GM12878 (cell line): Measurements from ENCODE around the gene TMEM150A. TPM values are rescaled to one million over a fixed set of nuclear protein-coding genes. Genes with fewer than 3 reads are reported as not detected.

Experiments used
- ATAC-seq: fragments of 200-7000 bp; cut with Tn5 transposase; 3 replicates; pipeline ENCODE4 v1.9.1; 2020; ENCODE audit warnings: mild to moderate bottlenecking, moderate library complexity
- BruUV-seq: library from RNA; stranded (reverse); fragments of 400-500 nt; replicated peaks from 2 replicates; lab custom pipeline; 2021; lab: Mats Ljungman, UMichigan
- CTCF ChIA-PET: fragments of 300-600 bp; sonication (Branson Sonifier 250); formaldehyde crosslinking; extraction: SDS; loops from one replicate; lab custom pipeline; 2021; ENCODE audit warnings: inconsistent platforms; lab: Yijun Ruan, JAX
- POLR2A ChIA-PET: fragments of 350-600 bp; formaldehyde crosslinking; extraction: SDS; loops from one replicate; lab custom pipeline; 2021; ENCODE audit warnings: inconsistent platforms; lab: Charles Lee
- RAD21 ChIA-PET: fragments of 300-600 bp; sonication (Branson Sonifier 250); formaldehyde crosslinking; loops from one replicate; lab custom pipeline; 2023; ENCODE audit warnings: antibody characterized with exemption; ENCODE audit not compliant: unreplicated experiment; lab: Charles Lee
- SMC1A ChIA-PET: fragments of 300-600 bp; sonication (Branson Sonifier 250); formaldehyde crosslinking; loops from one replicate; lab custom pipeline; 2023; ENCODE audit not compliant: unreplicated experiment, uncharacterized antibody; lab: Charles Lee
- DNase-seq: peaks from one replicate; pipeline ENCODE4 v3.0.0-alpha.2; 2011; ENCODE audit warnings: low read depth, low spot score
- FAIRE-seq: peaks from 3 replicates; lab custom pipeline; 2011; peaks lifted over from hg19 to GRCh38; lab: Jason Lieb, UNC
- H2AFZ ChIP-seq: 2 replicates; pipeline ENCODE4 v1.6.0; 2011; ENCODE audit warnings: low read depth, low read length, control low read depth; ENCODE audit not compliant: control insufficient read depth
- H3K27ac ChIP-seq: 2 replicates; pipeline ENCODE4 v1.5.1; 2011; ENCODE audit warnings: control low read depth; ENCODE audit not compliant: control insufficient read depth, insufficient read depth
- H3K27me3 ChIP-seq, 2 experiments: replicated peaks in 1 of 2; 2 replicates each; pipeline versions ENCODE4 v1.6.0 to v1.6.1; 2011; ENCODE audit warnings: low read length in 1 of 2; ENCODE audit not compliant: control insufficient read depth in 2 of 2, insufficient read depth in 2 of 2
- H3K36me3 ChIP-seq, 2 experiments: 2 replicates each; pipeline ENCODE4 v1.5.1; 2011; ENCODE audit warnings: low read length in 1 of 2; ENCODE audit not compliant: control insufficient read depth in 2 of 2, insufficient read depth in 2 of 2
- H3K4me1 ChIP-seq: 2 replicates; pipeline ENCODE4 v1.6.1; 2011; ENCODE audit warnings: mild to moderate bottlenecking, low read length, moderate library complexity, mixed read lengths; ENCODE audit not compliant: control insufficient read depth, insufficient read depth
- H3K4me2 ChIP-seq: 2 replicates; pipeline ENCODE4 v1.6.0; 2011; ENCODE audit warnings: control low read depth; ENCODE audit not compliant: control insufficient read depth, insufficient read depth
- H3K4me3 ChIP-seq: fragments of 200-600 bp; sonication (generic); 2 replicates; pipeline ENCODE4 v1.5.1; 2016
- H3K79me2 ChIP-seq: 2 replicates; pipeline ENCODE4 v1.6.0; 2011; ENCODE audit warnings: low read length; ENCODE audit not compliant: control insufficient read depth, insufficient read depth
- H3K9ac ChIP-seq: 2 replicates; pipeline ENCODE4 v1.8.0; 2011; ENCODE audit warnings: low read length, control low read depth, mixed read lengths; ENCODE audit not compliant: control insufficient read depth, insufficient read depth
- H3K9me3 ChIP-seq: replicated peaks from 3 replicates; pipeline ENCODE4 v1.5.1; 2011; ENCODE audit warnings: mild to moderate bottlenecking, low read length; ENCODE audit not compliant: control insufficient read depth, insufficient read depth
- H4K20me1 ChIP-seq: 2 replicates; pipeline ENCODE4 v1.6.0; 2011; ENCODE audit not compliant: control insufficient read depth, insufficient read depth
- BCL3 ChIP-seq: IDR thresholded peaks from 2 replicates; pipeline ENCODE4 v1.6.1; 2011; ENCODE audit warnings: borderline replicate concordance, low read depth, mild to moderate bottlenecking, moderate library complexity, low read length; ENCODE audit not compliant: insufficient read depth, poor library complexity, severe bottlenecking
- BCLAF1 ChIP-seq: fragments of 450-650 bp; IDR thresholded peaks from 2 replicates; pipeline ENCODE4 v1.6.1; 2017; ENCODE audit warnings: antibody characterized with exemption, mild to moderate bottlenecking, moderate library complexity
- CEBPB ChIP-seq, 2 experiments: fragments of 150-350 bp in 1 of 2; IDR thresholded peaks; 2 replicates each; pipeline ENCODE4 v1.6.1; 2012 to 2014; ENCODE audit warnings: low read depth in 2 of 2, low read length in 2 of 2, borderline replicate concordance in 1 of 2, inconsistent platforms in 1 of 2
- FOS ChIP-seq: IDR thresholded peaks from 3 replicates; pipeline ENCODE4 v1.6.1; 2011; ENCODE audit warnings: borderline replicate concordance; ENCODE audit not compliant: insufficient read length; ENCODE audit errors: extremely low read depth
- FOXM1 ChIP-seq: IDR thresholded peaks from 2 replicates; pipeline ENCODE4 v1.6.1; 2012; ENCODE audit warnings: low read depth, mild to moderate bottlenecking, inconsistent platforms, low read length, moderate library complexity
- HDAC2 ChIP-seq: fragments of 200-600 bp; sonication (generic); IDR thresholded peaks from 2 replicates; pipeline ENCODE4 v1.6.1; 2017
- IKZF1 ChIP-seq: fragments of 450-650 bp; conservative IDR thresholded peaks from 2 replicates; pipeline ENCODE4 v1.6.1; 2017; ENCODE audit warnings: antibody characterized with exemption, mild to moderate bottlenecking
- NR2C1 ChIP-seq: fragments of 450-650 bp; IDR thresholded peaks from 2 replicates; pipeline ENCODE4 v1.6.1; 2017; ENCODE audit warnings: antibody characterized with exemption, mild to moderate bottlenecking, moderate library complexity
- NRF1 ChIP-seq: conservative IDR thresholded peaks from 2 replicates; pipeline ENCODE4 v1.6.1; 2011; ENCODE audit warnings: mild to moderate bottlenecking, low read depth, low read length, improper control_type of control experiment
- POLR2AphosphoS2 ChIP-seq: IDR thresholded peaks from 2 replicates; pipeline ENCODE4 v1.6.1; 2011; ENCODE audit warnings: low read depth, mild to moderate bottlenecking, low read length, improper control_type of control experiment, moderate library complexity
- POU2F2 ChIP-seq: IDR thresholded peaks from 3 replicates; pipeline ENCODE4 v1.6.1; 2011; ENCODE audit warnings: low read depth, mild to moderate bottlenecking, low read length, borderline replicate concordance
- SREBF1 ChIP-seq: IDR thresholded peaks from 2 replicates; pipeline ENCODE4 v1.6.1; 2012; ENCODE audit warnings: mild to moderate bottlenecking, low read length
- ZBED1 ChIP-seq: IDR thresholded peaks from 2 replicates; pipeline ENCODE4 v1.6.1; 2016; ENCODE audit warnings: borderline replicate concordance
- ZSCAN29 ChIP-seq: fragments of 450-650 bp; IDR thresholded peaks from 2 replicates; pipeline ENCODE4 v1.6.1; 2017; ENCODE audit warnings: mild to moderate bottlenecking, moderate library complexity
- WGBS: methylation state at CpG from one replicate; pipeline ENCODE4 v1.1.6; 2016; ENCODE audit warnings: low lambda C conversion rate; ENCODE audit not compliant: insufficient replicate concordance, insufficient coverage; ENCODE audit errors: missing lambda C conversion rate; 5-methylcytosine and 5-hydroxymethylcytosine counted together
- in situ Hi-C: fragments of 300-500 bp; cut with MboI; formaldehyde crosslinking; loops from 9 replicates; pipeline ENCODE4 v1.14.3; 2018; ENCODE audit warnings: mixed read lengths
- intact Hi-C: fragments of 100-400 bp; cut with micrococcal nuclease; formaldehyde crosslinking; loops from one replicate; pipeline ENCODE4 v1.14.2; 2022; ENCODE audit not compliant: unreplicated experiment
- polyA plus RNA-seq, 11 experiments: library from polyadenylated mRNA; depleted of rRNA in 4 of 11; unstranded in 6 of 11; stranded (reverse) in 5 of 11; fragments of >200 nt; fragmentation: Nextera tagmentation in 4 of 11; fragmentation: Illumina TruSeq in 1 of 11; extraction: Ambion mirVana in 4 of 11; extraction: Trizol in 1 of 11; gene quantifications; 1 replicate in 1 of 11; 2 replicates in 10 of 11; pipeline versions ENCODE4 v1.2.1 to v1.2.3, GENCODE V29; 2011 to 2016; ENCODE audit warnings: inconsistent platforms in 2 of 11, missing spikeins in 2 of 11, low read depth in 1 of 11
- total RNA-seq, 4 experiments: library from RNA; depleted of rRNA in 3 of 4; stranded (reverse); fragments of >200 nt in 3 of 4; fragmentation: Illumina TruSeq in 1 of 4; extraction: Trizol in 1 of 4; gene quantifications; 2 replicates each; pipeline versions ENCODE4 v1.2.1 to v1.2.3, GENCODE V29; 2013 to 2021

The TMEM150A gene
- total and polyA plus RNA-seq, 10 of the 15 experiments (the other 5 are each of a cell fraction or from before 2014, with no cell fraction given): 0.45 to 4.4 (median 2.6) TPM

- Histone ChIP-seq H3K9me3 (no peaks in the 10 kb centered on the region), H2AFZ (no peak overlapping the region), H3K36me3 (peaks cover 8 to 23% of the 10 kb centered on the region in 2 experiments), H3K4me3 (no peak overlapping the region), H3K4me1 (no peaks in the 10 kb centered on the region), H3K4me2 (no peak overlapping the region), H3K27ac (no peak overlapping the region), H3K9ac (no peak overlapping the region), H3K27me3 (no peaks in the 10 kb centered on the region), H4K20me1 (no peaks in the 10 kb centered on the region), H3K79me2 (peaks cover 7% of the 10 kb centered on the region; the same call in 1 of the 2 replicates)
- 98% methylated on average over 3 of the region's 3 CpGs for WGBS
- BruUV-seq: no TSS peak
- TF ChIP-seq CEBPB (IDR thresholded peaks at IDR 0.05; ENCODE audit: borderline replicate concordance in 1 of 2, low read depth in 2 of 2, low read length in 2 of 2) (no peak), BCLAF1 (no peak), ZBED1 (no peak), NRF1 (no peak), ZSCAN29 (no peak), HDAC2 (no peak), BCL3 (no peak), FOXM1 (no peak), FOS (no peak), IKZF1 (no peak), NR2C1 (no peak), POU2F2 (no peak), SREBF1 (no peak), POLR2AphosphoS2 (no peak)
- FAIRE-seq: no peak
- SMC1A ChIA-PET: interaction anchor here (0.9 to 2.9 kb wide), 5 partner anchors 13 to 166 kb away, joined by 3 to 22 read pairs (median 4); partner anchors contain the start of gene C2orf68
- in situ Hi-C loops (loop anchor here (5.0 kb wide), 1 partner anchor 133 kb away; no protein-coding TSS in a partner anchor), intact Hi-C loops (loop anchor here (5.0 kb wide), 2 partner anchors 228 to 253 kb away; partner anchors contain the start of gene TGOLN2)
- POLR2A ChIA-PET: interaction anchor here (1.5 to 1.6 kb wide), 2 partner anchors 16 to 136 kb away, joined by 5 to 7 read pairs; partner anchors contain the start of gene MAT2A
- no peak for ATAC-seq
- CTCF ChIA-PET: interaction anchor here (0.6 to 10.4 kb wide), 5 partner anchors 13 to 300 kb away, joined by 3 to 336 read pairs (median 3); partner anchors contain the start of genes MAT2A and SH2D6
- no peak for DNase-seq
- RAD21 ChIA-PET: interaction anchor here (7.7 kb wide), 1 partner anchor 135 kb away, joined by 179 read pairs; the partner anchor contains the start of gene SH2D6
These were observed 47.4 kb downstream of the TMEM150A start for GRCh38 chr2:85554980-85555612.
